ENCODE measurements around the gene PEX10.

Gene PEX10

GRCh38 chr1:2437617-2438016 is 25.3 kb upstream of the PEX10 start:
- Histone ChIP-seq H3K27ac (replicated peaks; ENCODE audit: low read length) (no peak overlapping the region), H3K4me3 (ENCODE audit: low read length in 2 of 2) (peak overlapping the region in 1 of 2 donors; percentile 45), H2BK12ac (ENCODE audit: low read length) (peak overlapping the region; percentile 81), H2AFZ (ENCODE audit: low read length) (no peak overlapping the region), H3K14ac (ENCODE audit: low read length) (no peak overlapping the region), H3K9ac (ENCODE audit: low read depth, low read length, poor library complexity) (no peak overlapping the region), H2BK120ac (ENCODE audit: low read depth, low read length) (peak overlapping the region; percentile 96), H4K8ac (ENCODE audit: low read depth, low read length) (no peak overlapping the region), H3K36me3 (replicated peaks in 1 of 2; ENCODE audit: control insufficient read depth in 2 of 2, insufficient read depth in 2 of 2, low read length in 2 of 2) (no peaks in the 10 kb centered on the region), H3K9me3 (replicated peaks in 1 of 2; ENCODE audit: control insufficient read depth in 2 of 2, insufficient read depth in 1 of 2, low read depth in 1 of 2, low read length in 2 of 2) (no peaks in the 10 kb centered on the region), H3K23ac (ENCODE audit: low read depth, low read length, poor library complexity) (no peak overlapping the region), H3K18ac (ENCODE audit: low read length) (peak overlapping the region; percentile 19), H3K4me1 (ENCODE audit: control insufficient read depth in 2 of 2, insufficient read depth in 1 of 2, low read depth in 1 of 2, low read length in 2 of 2) (peaks cover 6 to 7% of the 10 kb centered on the region in 2 donors), H3K27me3 (ENCODE audit: control insufficient read depth in 3 of 3, insufficient read depth in 3 of 3, low read depth in 1 of 3, low read length in 3 of 3) (peaks cover 0 to 79% (median 5%) of the 10 kb centered on the region in 3 experiments), H2BK5ac (ENCODE audit: low read length) (peak overlapping the region; percentile 82), H2BK15ac (ENCODE audit: low read length) (peak overlapping the region; percentile 92), H2AK5ac (ENCODE audit: low read depth, low read length) (peak overlapping the region; percentile 97), H3K4ac (ENCODE audit: low read length) (peak overlapping the region; percentile 59), H4K91ac (ENCODE audit: low read depth, low read length, poor library complexity) (no peak overlapping the region), H3K79me1 (ENCODE audit: low read depth, low read length) (peaks cover 4% of the 10 kb centered on the region), H3K4me2 (ENCODE audit: insufficient read depth, low read length, poor library complexity, severe bottlenecking) (no peak overlapping the region)
- no CpG with 5 or more reads among the region's 15 CpGs for WGBS, 2 donors (ENCODE audit: extremely low coverage in 2 of 2, insufficient read length in 2 of 2, insufficient replicate concordance in 1 of 2)
- DNase-seq (ENCODE audit: low spot score): no peak

- no peak overlapping the region for H3K27ac ChIP-seq (replicated peaks; ENCODE audit: low read length)
- H3K9ac ChIP-seq (ENCODE audit: low read depth, low read length, poor library complexity): no peak overlapping the region
- peaks cover 0 to 74% (median 0%) of the 10 kb centered on the region in 3 experiments for H3K27me3 ChIP-seq (ENCODE audit: control insufficient read depth in 3 of 3, insufficient read depth in 3 of 3, low read depth in 1 of 3, low read length in 3 of 3)
- no peak overlapping the region for H2BK5ac ChIP-seq (ENCODE audit: low read length)
- no peak for DNase-seq (ENCODE audit: low spot score)
- H2AK5ac ChIP-seq (ENCODE audit: low read depth, low read length): peak overlapping the region; percentile 8
- H4K8ac ChIP-seq (ENCODE audit: low read depth, low read length): no peak overlapping the region
- no peak overlapping the region for H4K91ac ChIP-seq (ENCODE audit: low read depth, low read length, poor library complexity)
- no peak overlapping the region for H2AFZ ChIP-seq (ENCODE audit: low read length)
- H3K4me1 ChIP-seq (ENCODE audit: control insufficient read depth in 2 of 2, insufficient read depth in 1 of 2, low read depth in 1 of 2, low read length in 2 of 2): peaks cover 14 to 15% of the 10 kb centered on the region in 2 donors
- H3K36me3 ChIP-seq (replicated peaks in 1 of 2; ENCODE audit: control insufficient read depth in 2 of 2, insufficient read depth in 2 of 2, low read length in 2 of 2): no peaks in the 10 kb centered on the region
- no peak overlapping the region for H2BK12ac ChIP-seq (ENCODE audit: low read length)
- no peak overlapping the region for H3K4me2 ChIP-seq (ENCODE audit: insufficient read depth, low read length, poor library complexity, severe bottlenecking)
- H3K4ac ChIP-seq (ENCODE audit: low read length): no peak overlapping the region
- H3K4me3 ChIP-seq (ENCODE audit: low read length in 2 of 2): no peak overlapping the region
- H3K23ac ChIP-seq (ENCODE audit: low read depth, low read length, poor library complexity): no peak overlapping the region
- peaks cover 4% of the 10 kb centered on the region for H3K79me1 ChIP-seq (ENCODE audit: low read depth, low read length)
- WGBS, 2 donors (ENCODE audit: extremely low coverage in 2 of 2, insufficient read length in 2 of 2, insufficient replicate concordance in 1 of 2): no CpG with 5 or more reads among the region's 7 CpGs
- H3K18ac ChIP-seq (ENCODE audit: low read length): peak overlapping the region; percentile 2
- H2BK120ac ChIP-seq (ENCODE audit: low read depth, low read length): no peak overlapping the region
- no peak overlapping the region for H3K14ac ChIP-seq (ENCODE audit: low read length)
- H2BK15ac ChIP-seq (ENCODE audit: low read length): peak overlapping the region; percentile 52
- H3K9me3 ChIP-seq (replicated peaks in 1 of 2; ENCODE audit: control insufficient read depth in 2 of 2, insufficient read depth in 1 of 2, low read depth in 1 of 2, low read length in 2 of 2): no peaks in the 10 kb centered on the region
Measured at GRCh38 chr1:2436876-2437275, 24.5 kb upstream of the PEX10 start.

- Histone ChIP-seq H3K79me1 (ENCODE audit: low read depth, low read length) (peaks cover 4% of the 10 kb centered on the region), H3K4me1 (ENCODE audit: control insufficient read depth in 2 of 2, insufficient read depth in 1 of 2, low read depth in 1 of 2, low read length in 2 of 2) (peaks cover 22 to 24% of the 10 kb centered on the region in 2 donors), H2BK120ac (ENCODE audit: low read depth, low read length) (no peak overlapping the region), H4K91ac (ENCODE audit: low read depth, low read length, poor library complexity) (no peak overlapping the region), H2AFZ (ENCODE audit: low read length) (no peak overlapping the region), H3K4me2 (ENCODE audit: insufficient read depth, low read length, poor library complexity, severe bottlenecking) (no peak overlapping the region), H3K14ac (ENCODE audit: low read length) (no peak overlapping the region), H3K27ac (replicated peaks; ENCODE audit: low read length) (no peak overlapping the region), H3K9me3 (replicated peaks in 1 of 2; ENCODE audit: control insufficient read depth in 2 of 2, insufficient read depth in 1 of 2, low read depth in 1 of 2, low read length in 2 of 2) (no peaks in the 10 kb centered on the region), H2BK12ac (ENCODE audit: low read length) (peak overlapping the region; percentile 84), H2BK15ac (ENCODE audit: low read length) (peak overlapping the region; percentile 58), H3K36me3 (replicated peaks in 1 of 2; ENCODE audit: control insufficient read depth in 2 of 2, insufficient read depth in 2 of 2, low read length in 2 of 2) (no peaks in the 10 kb centered on the region), H3K9ac (ENCODE audit: low read depth, low read length, poor library complexity) (no peak overlapping the region), H3K4me3 (ENCODE audit: low read length in 2 of 2) (no peak overlapping the region), H4K8ac (ENCODE audit: low read depth, low read length) (no peak overlapping the region), H3K23ac (ENCODE audit: low read depth, low read length, poor library complexity) (peak overlapping the region; percentile 31), H2AK5ac (ENCODE audit: low read depth, low read length) (peak overlapping the region; percentile 90), H3K18ac (ENCODE audit: low read length) (peak overlapping the region; percentile 87), H3K27me3 (ENCODE audit: control insufficient read depth in 3 of 3, insufficient read depth in 3 of 3, low read depth in 1 of 3, low read length in 3 of 3) (peaks cover 0 to 71% (median 0%) of the 10 kb centered on the region in 3 experiments), H3K4ac (ENCODE audit: low read length) (no peak overlapping the region), H2BK5ac (ENCODE audit: low read length) (peak overlapping the region; percentile 66)
- WGBS, 2 donors (ENCODE audit: extremely low coverage in 2 of 2, insufficient read length in 2 of 2, insufficient replicate concordance in 1 of 2): no CpG with 5 or more reads among the region's 2 CpGs
- DNase-seq (ENCODE audit: low spot score): no peak
Measured at GRCh38 chr1:2435746-2436355, 23.5 kb upstream of the PEX10 start.

- Histone ChIP-seq H3K27me3 (ENCODE audit: control insufficient read depth in 3 of 3, insufficient read depth in 3 of 3, low read depth in 1 of 3, low read length in 3 of 3) (peaks cover 0 to 66% (median 0%) of the 10 kb centered on the region in 3 experiments), H4K91ac (ENCODE audit: low read depth, low read length, poor library complexity) (peak overlapping the region; percentile 72), H3K79me1 (ENCODE audit: low read depth, low read length) (peaks cover 4% of the 10 kb centered on the region), H4K8ac (ENCODE audit: low read depth, low read length) (no peak overlapping the region), H3K9me3 (replicated peaks in 1 of 2; ENCODE audit: control insufficient read depth in 2 of 2, insufficient read depth in 1 of 2, low read depth in 1 of 2, low read length in 2 of 2) (peaks cover 0 to under 1% of the 10 kb centered on the region in 2 donors), H3K27ac (replicated peaks; ENCODE audit: low read length) (no peak overlapping the region), H3K14ac (ENCODE audit: low read length) (no peak overlapping the region), H2BK12ac (ENCODE audit: low read length) (peak overlapping the region; percentile 84), H3K23ac (ENCODE audit: low read depth, low read length, poor library complexity) (peak overlapping the region; percentile 25), H2AK5ac (ENCODE audit: low read depth, low read length) (peak overlapping the region; percentile 90), H3K4me2 (ENCODE audit: insufficient read depth, low read length, poor library complexity, severe bottlenecking) (no peak overlapping the region), H2BK15ac (ENCODE audit: low read length) (peak overlapping the region; percentile 74), H3K4me3 (ENCODE audit: low read length in 2 of 2) (peak overlapping the region in 1 of 2 donors; percentile 4), H2BK120ac (ENCODE audit: low read depth, low read length) (no peak overlapping the region), H3K4ac (ENCODE audit: low read length) (no peak overlapping the region), H3K9ac (ENCODE audit: low read depth, low read length, poor library complexity) (peak overlapping the region; percentile 60), H3K36me3 (replicated peaks in 1 of 2; ENCODE audit: control insufficient read depth in 2 of 2, insufficient read depth in 2 of 2, low read length in 2 of 2) (no peaks in the 10 kb centered on the region), H3K4me1 (ENCODE audit: control insufficient read depth in 2 of 2, insufficient read depth in 1 of 2, low read depth in 1 of 2, low read length in 2 of 2) (peaks cover 22 to 24% of the 10 kb centered on the region in 2 donors), H3K18ac (ENCODE audit: low read length) (peak overlapping the region; percentile 87), H2AFZ (ENCODE audit: low read length) (no peak overlapping the region), H2BK5ac (ENCODE audit: low read length) (peak overlapping the region; percentile 66)
- no peak for DNase-seq (ENCODE audit: low spot score)
- WGBS, 2 donors (ENCODE audit: extremely low coverage in 2 of 2, insufficient read length in 2 of 2, insufficient replicate concordance in 1 of 2): no CpG with 5 or more reads among the region's 9 CpGs
Measured at GRCh38 chr1:2435091-2435490, 22.7 kb upstream of the PEX10 start.
